GM21576 (cell line): ENCODE results near the gene SCNM1.
"Not testable (repeated sequence)": the region's sequence is repeated elsewhere in the genome, so short reads cannot be mapped to it uniquely, and the experiment has no call there.

Experiments
- ATAC-seq: cut with Tn5 transposase; IDR thresholded peaks from one replicate; pipeline ENCODE4 v1.9.1; 2021; ENCODE audit warnings: mild to moderate bottlenecking, moderate library complexity; ENCODE audit not compliant: unreplicated experiment

The SCNM1 gene

GRCh38 chr1:151192047-151192446, 26.1 kb downstream of the SCNM1 start:
- no peak for ATAC-seq

GRCh38 chr1:151193304-151193703, 27.4 kb downstream of the SCNM1 start:
- ATAC-seq, result no peak

DNA sequence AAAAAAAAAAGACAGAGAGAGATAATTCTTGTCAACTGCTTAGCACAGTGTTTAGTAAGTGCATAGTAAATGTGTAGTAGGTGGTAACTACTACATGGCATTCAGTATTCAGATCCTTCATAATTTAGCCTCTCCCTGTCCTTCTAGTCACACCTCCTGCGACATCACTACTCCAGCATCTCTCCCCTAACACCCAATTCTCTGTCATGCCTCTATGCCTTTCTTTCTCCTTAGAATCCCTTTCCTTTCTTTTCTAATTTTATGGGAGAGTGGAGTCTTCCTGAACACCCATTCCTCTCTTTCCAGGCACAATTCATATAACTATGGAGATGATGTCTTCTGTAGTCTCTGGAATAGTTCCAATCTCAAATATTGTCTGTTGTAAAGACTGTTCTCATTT, 27.9 kb downstream of the SCNM1 start:
- ATAC-seq, result no peak

DNA sequence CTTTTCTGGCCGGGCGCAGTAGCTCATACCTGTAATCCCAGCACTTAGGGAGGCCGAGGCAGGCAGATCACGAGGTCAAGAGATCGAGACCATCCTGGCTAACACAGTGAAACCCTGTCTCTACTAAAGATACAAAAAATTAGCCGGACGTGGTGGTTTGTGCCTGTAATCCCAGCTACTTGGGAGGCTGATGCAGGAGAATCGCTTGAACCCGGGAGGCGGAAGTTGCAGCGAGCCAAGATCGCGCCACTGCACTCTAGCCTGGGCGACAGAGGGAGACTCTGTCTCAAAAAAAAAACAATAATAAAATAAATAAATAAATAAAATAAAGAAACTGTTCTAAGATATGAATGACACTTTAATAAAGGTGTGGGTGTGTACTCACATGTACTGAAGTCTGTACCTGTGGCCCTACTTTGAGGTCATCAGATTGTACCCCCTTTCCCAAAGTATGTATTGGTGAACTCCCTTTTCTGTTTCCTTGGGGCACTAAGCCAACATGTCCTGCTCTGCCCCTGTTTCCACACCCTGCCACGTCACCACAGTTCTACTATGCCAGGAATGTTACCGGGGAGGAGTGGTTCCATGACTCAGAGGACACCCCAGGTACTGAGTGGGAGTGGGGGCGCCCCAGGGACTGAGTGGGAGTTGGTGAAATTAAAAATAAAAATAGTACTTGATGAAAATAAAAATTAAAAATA, 29.1 kb downstream of the SCNM1 start:
- not testable (repeated sequence) for ATAC-seq

- no peak for ATAC-seq
Measured at GRCh38 chr1:151196292-151196800, 30.4 kb downstream of the SCNM1 start.

DNA sequence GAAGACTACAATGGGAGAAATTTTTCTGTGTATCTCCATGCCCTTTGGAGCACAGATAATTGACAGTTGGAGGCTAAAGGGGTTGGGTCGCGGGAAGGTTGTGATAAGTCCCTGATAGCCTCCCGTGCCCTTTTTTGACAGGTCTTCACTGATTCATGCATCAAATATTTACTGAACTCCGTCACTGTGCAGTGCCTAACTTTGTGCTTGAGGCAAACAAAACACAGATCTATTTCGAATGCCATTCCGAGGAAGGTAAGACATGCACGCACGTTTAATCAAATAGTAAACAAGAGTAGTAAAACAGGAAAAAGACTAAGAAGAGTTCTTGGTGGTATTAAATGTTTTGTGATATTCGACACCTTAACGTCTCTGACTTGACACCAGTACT, 31.9 kb downstream of the SCNM1 start:
- ATAC-seq, result no peak

DNA sequence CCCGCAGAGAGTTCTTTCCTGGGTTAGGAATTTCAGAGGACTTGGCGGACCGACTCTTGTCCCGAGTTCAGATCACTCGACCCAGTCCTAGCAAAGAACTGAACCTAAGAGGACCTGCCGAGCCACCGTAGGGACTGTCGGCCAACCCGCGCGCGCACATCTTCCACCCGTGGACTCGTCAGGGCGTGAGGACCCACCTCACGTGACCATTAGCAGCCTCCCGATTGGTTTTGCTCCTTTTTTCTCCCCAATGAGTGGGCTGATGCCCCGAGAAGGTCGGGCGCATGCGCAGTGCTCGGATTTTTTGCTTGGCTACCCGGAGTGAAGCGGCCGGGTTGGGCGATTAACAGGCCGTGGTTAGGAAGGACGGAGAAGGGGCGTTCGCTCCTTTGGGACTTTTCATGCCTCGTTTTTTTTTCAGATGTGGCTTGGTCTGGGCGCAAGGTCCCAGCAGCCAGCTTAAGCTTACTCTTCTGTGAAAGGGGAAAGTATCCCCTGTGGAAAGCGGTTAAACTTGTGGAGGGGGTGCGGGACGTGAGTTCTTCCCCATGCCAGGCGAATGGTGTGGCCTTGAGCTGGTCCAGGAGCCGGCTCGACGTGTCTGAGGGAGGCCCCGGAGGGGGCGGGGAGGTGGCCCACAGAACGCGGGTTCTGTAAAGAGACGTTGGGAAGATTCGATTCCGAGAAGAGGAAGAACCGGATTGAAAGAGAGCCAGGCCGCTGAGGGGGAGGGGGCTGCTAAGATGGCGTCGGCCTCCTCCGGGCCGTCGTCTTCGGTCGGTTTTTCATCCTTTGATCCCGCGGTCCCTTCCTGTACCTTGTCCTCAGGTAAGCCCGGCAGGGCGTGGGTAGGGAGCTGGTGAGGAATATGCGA, 32.5 kb downstream of the SCNM1 start, which contains the start of gene PIP5K1A:
TSS of gene PIP5K1A (plus strand) at position 299 of the 874 bp plus-strand sequence. CDS start at position 744, 445 bp downstream.
- peak; percentile 81 for ATAC-seq

DNA sequence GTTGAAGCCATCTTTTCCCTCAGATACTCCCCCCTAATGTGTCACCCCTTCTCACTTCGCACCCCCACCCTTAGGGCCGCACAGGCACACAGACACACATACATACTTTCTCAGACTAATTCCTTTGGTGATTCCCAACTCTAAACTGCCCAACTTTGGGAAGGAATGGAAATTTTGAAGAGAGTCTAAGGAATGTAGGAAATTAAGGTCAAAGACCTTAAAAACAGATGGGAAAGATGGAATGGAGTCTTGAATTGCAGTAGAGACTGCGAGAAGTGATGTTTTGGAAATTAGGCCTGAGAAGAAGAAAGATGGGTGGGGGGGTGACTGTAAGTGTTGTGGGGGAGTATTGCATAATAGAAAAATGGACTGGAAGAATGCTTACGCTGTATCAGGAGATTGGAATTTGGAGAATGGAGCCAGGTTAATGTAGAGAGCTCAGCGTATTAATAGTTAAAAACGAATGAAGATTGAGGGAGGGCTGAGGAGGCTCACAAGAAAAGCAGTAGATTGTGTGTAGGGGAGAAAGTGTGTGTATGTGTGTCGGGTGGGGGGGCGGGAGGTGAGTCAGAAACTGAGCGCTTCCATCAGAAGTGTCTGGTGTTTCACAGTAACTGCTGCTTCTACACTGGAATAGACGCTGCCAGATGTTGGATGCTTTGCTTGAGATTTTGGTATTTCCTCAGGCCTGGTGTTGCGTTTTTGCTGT, 34.1 kb downstream of the SCNM1 start:
- no peak for ATAC-seq

DNA sequence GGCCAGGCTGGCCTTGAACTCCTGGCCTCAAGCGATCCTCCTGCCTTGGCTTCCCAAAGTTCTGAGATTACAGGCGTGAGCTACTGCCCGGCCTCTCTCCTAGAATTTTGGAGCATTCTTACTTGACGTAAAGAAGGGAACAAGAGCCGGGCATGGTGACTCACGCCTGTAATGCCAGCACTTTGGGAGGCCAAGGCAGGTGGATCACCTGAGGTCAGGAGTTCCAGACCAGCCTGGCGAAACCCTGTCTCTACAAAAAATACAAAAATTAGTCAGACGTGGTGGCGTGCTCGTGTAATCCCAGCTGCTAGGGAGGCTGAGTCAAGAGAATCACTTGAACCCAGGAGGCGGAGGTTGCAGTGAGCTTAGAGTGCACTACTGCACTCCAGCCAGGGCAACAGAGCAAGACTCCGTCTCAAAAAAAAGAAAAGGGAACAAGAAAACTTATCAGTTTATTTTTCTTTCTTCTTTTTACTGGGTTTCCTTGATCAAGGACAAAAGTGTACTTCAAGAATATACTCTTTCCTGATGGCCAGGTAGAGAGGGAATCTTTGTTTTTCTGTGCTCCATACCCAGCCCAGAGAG, 39.5 kb downstream of the SCNM1 start:
- ATAC-seq, result not testable (repeated sequence)

DNA sequence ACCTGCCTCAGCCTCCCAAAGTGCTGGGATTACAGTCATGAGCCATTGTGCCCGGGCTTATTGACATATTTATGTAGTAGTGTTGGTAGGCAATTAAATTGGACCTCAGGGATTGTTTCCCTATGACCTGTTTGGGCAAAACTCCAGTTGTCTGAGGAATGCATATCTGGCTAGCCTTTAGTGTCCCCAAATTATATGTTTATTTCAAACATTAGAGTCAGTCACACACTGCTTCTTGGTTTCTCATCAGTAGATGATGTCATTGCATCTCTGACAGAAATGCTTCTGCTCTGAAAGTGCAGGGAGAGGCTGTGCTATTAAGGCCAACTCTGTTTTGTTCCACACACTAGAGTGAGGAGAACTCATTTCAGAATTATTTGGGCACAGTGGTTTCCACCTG, 44.9 kb downstream of the SCNM1 start:
- ATAC-seq, result no peak

DNA sequence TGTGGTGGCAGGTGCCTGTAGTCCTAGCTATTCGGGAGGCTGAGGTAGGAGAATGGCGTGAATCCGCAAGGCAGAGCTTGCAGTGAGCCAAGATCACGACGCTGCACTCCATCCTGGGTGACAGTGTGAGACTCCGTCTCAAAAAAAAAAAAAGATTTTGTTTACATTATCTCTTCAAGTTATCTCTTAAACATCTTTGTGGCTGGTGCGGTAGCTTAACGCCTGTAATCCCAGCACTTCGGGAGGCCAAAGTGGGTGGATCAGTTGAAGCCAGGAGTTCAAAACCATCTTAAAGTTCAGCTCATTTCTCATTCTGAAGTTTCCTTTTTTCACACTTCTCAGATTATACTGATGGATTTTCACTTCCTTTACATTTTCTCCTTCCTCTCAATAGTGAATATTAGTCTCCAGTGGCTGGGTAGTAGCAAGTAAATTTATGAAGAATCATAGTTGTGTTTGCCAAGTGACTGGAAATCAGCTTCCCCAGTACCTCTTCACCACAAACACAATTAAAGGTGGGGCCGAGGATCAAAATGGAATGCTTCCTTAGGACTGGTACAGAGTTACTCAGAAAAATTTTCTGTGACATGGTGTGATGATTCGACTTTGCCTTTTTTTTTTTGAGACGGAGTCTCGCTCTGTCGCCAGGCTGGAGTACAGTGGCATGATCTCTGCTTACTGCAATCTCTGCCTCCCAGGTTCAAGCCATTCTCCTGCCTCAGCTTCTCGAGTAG, 46.2 kb downstream of the SCNM1 start:
- ATAC-seq, result no peak

GRCh38 chr1:151213560-151213959, 47.6 kb downstream of the SCNM1 start:
- ATAC-seq, result no peak
